Loucy (cell line): ENCODE results near the gene ADAMTS2.

Experiments used
- H2AFZ ChIP-seq: fragments of 200-600 bp; sonication (generic); 2 replicates; pipeline ENCODE4 v1.6.0; 2016; ENCODE audit warnings: antibody characterized with exemption, mild to moderate bottlenecking, low read length, moderate library complexity
- H3F3A ChIP-seq: fragments of 200-600 bp; 2 replicates; pipeline ENCODE4 v1.6.0; 2016; ENCODE audit warnings: antibody characterized with exemption, low read depth, mild to moderate bottlenecking
- H3K27me3 ChIP-seq: fragments of 200-600 bp; sonication (generic); 2 replicates; pipeline ENCODE4 v1.6.1; 2014; ENCODE audit warnings: low read length, mild to moderate bottlenecking; ENCODE audit not compliant: insufficient read depth, poor library complexity, severe bottlenecking
- H3K36me3 ChIP-seq: fragments of 200-600 bp; sonication (generic); 2 replicates; pipeline ENCODE4 v1.6.1; 2016; ENCODE audit warnings: low read length; ENCODE audit not compliant: insufficient read depth
- H3K4me1 ChIP-seq: fragments of 200-600 bp; sonication (generic); 2 replicates; pipeline ENCODE4 v1.5.1; 2014; ENCODE audit warnings: low read length, mild to moderate bottlenecking; ENCODE audit not compliant: insufficient read depth, poor library complexity, severe bottlenecking
- H3K4me2 ChIP-seq: fragments of 200-600 bp; sonication (generic); 2 replicates; pipeline ENCODE4 v1.6.0; 2014; ENCODE audit warnings: antibody characterized with exemption, low read length, low read depth, mild to moderate bottlenecking; ENCODE audit not compliant: poor library complexity, severe bottlenecking
- H3K4me3 ChIP-seq: fragments of 200-600 bp; sonication (generic); 2 replicates; pipeline ENCODE4 v1.5.1; 2014; ENCODE audit warnings: low read length, mild to moderate bottlenecking, mixed read lengths; ENCODE audit not compliant: poor library complexity, severe bottlenecking
- H3K79me2 ChIP-seq: fragments of 200-600 bp; sonication (generic); 2 replicates; pipeline ENCODE4 v1.6.1; 2014; ENCODE audit warnings: low read length; ENCODE audit not compliant: insufficient read depth
- H3K9ac ChIP-seq: fragments of 200-600 bp; sonication (generic); 2 replicates; pipeline ENCODE4 v1.6.0; 2014; ENCODE audit warnings: mild to moderate bottlenecking, low read depth, low read length, moderate library complexity; ENCODE audit not compliant: poor library complexity, severe bottlenecking
- H3K9me2 ChIP-seq: fragments of 200-600 bp; sonication (generic); replicated peaks from 2 replicates; pipeline ENCODE4 v1.6.1; 2016; ENCODE audit warnings: low read depth, low read length, mixed read lengths
- H3K9me3 ChIP-seq: fragments of 200-600 bp; sonication (generic); 2 replicates; pipeline ENCODE4 v1.6.1; 2014; ENCODE audit warnings: mild to moderate bottlenecking, antibody characterized with exemption, low read length, low read depth; ENCODE audit not compliant: insufficient read depth
- H4K20me1 ChIP-seq: fragments of 200-600 bp; sonication (generic); 2 replicates; pipeline ENCODE4 v1.6.0; 2014; ENCODE audit warnings: antibody characterized with exemption, low read length, mild to moderate bottlenecking; ENCODE audit not compliant: insufficient read depth, poor library complexity, severe bottlenecking
- CTCF ChIP-seq: fragments of 200-600 bp; sonication (generic); conservative IDR thresholded peaks from 2 replicates; pipeline ENCODE4 v1.5.1; 2014; ENCODE audit warnings: mild to moderate bottlenecking, antibody characterized with exemption, low read length
- EZH2phosphoT487 ChIP-seq: fragments of 200-600 bp; IDR thresholded peaks from 2 replicates; pipeline ENCODE4 v1.6.1; 2018; ENCODE audit warnings: antibody characterized with exemption, mild to moderate bottlenecking, moderate library complexity, borderline replicate concordance

ADAMTS2 gene

GRCh38 chr5:179128976-179129375 lies 216.3 kb downstream of the ADAMTS2 start:
- Histone ChIP-seq H3K9me3 (no peaks in the 10 kb centered on the region), H3K27me3 (no peaks in the 10 kb centered on the region)
- no peak for TF ChIP-seq EZH2phosphoT487
- no peak for TF ChIP-seq CTCF

GRCh38 chr5:179128041-179128365 lies 217.3 kb downstream of the ADAMTS2 start:
- H3K9ac ChIP-seq = no peak overlapping the region
- no peak overlapping the region for H2AFZ ChIP-seq
- no peaks in the 10 kb centered on the region for H3K27me3 ChIP-seq
- H3K4me3 ChIP-seq = no peak overlapping the region
- H3F3A ChIP-seq = no peaks in the 10 kb centered on the region
- no peak overlapping the region for H3K4me2 ChIP-seq
- TF ChIP-seq CTCF (no peak), EZH2phosphoT487 (no peak)
- no peaks in the 10 kb centered on the region for H4K20me1 ChIP-seq
- no peaks in the 10 kb centered on the region for H3K79me2 ChIP-seq
- H3K9me3 ChIP-seq = no peaks in the 10 kb centered on the region
- no peaks in the 10 kb centered on the region for H3K9me2 ChIP-seq
- no peaks in the 10 kb centered on the region for H3K36me3 ChIP-seq
- H3K4me1 ChIP-seq = no peaks in the 10 kb centered on the region

More at GRCh38 chr5:179128976-179129375, 216.3 kb downstream of the ADAMTS2 start:
- Histone ChIP-seq H3K4me1 (no peaks in the 10 kb centered on the region), H3F3A (no peaks in the 10 kb centered on the region), H3K4me2 (no peak overlapping the region), H4K20me1 (no peaks in the 10 kb centered on the region), H3K9ac (no peak overlapping the region), H3K36me3 (no peaks in the 10 kb centered on the region), H3K9me2 (no peaks in the 10 kb centered on the region), H3K4me3 (no peak overlapping the region), H3K79me2 (no peaks in the 10 kb centered on the region), H2AFZ (no peak overlapping the region)

GRCh38 chr5:179127136-179128040 lies 217.9 kb downstream of the ADAMTS2 start:
- Histone ChIP-seq H3K27me3 (no peaks in the 10 kb centered on the region), H3K9me2 (no peaks in the 10 kb centered on the region), H3K4me2 (no peak overlapping the region), H3K9me3 (no peaks in the 10 kb centered on the region), H3K4me1 (no peaks in the 10 kb centered on the region), H3K4me3 (no peak overlapping the region), H3F3A (no peaks in the 10 kb centered on the region), H4K20me1 (no peaks in the 10 kb centered on the region), H2AFZ (no peak overlapping the region), H3K9ac (no peak overlapping the region), H3K79me2 (no peaks in the 10 kb centered on the region), H3K36me3 (no peaks in the 10 kb centered on the region)
- TF ChIP-seq EZH2phosphoT487 (no peak), CTCF (no peak)
